Upper lobe of left lung (tissue), 6 donors: Measurements from ENCODE around the gene TBCD. TPM values are rescaled to one million over a fixed set of nuclear protein-coding genes. Genes with fewer than 3 reads are reported as not detected.

Experiments
- ATAC-seq, 2 donors: fragments of 200-7000 bp; cut with Tn5 transposase; one replicate each; pipeline ENCODE4 v1.9.1; 2022; ENCODE audit warnings: mild to moderate bottlenecking in 2 of 2, moderate library complexity in 2 of 2; ENCODE audit not compliant: low FRiP score in 2 of 2
- DNase-seq, 2 donors: peaks; one replicate each; pipeline ENCODE4 v3.0.0-alpha.2; 2019 to 2020
- H3K27ac ChIP-seq, 4 donors: fragments of 200-600 bp; sonication (generic); one replicate each; pipeline ENCODE4 v1.5.1; 2016 to 2019
- H3K27me3 ChIP-seq, 4 donors: fragments of 200-600 bp; sonication (generic); one replicate each; pipeline ENCODE4 v1.5.1; 2017 to 2019
- H3K36me3 ChIP-seq, 4 donors: fragments of 200-600 bp; sonication (generic); one replicate each; pipeline ENCODE4 v1.5.1; 2016 to 2019
- H3K4me1 ChIP-seq, 4 donors: fragments of 200-600 bp; sonication (generic); one replicate each; pipeline ENCODE4 v1.5.1; 2018 to 2019
- H3K4me3 ChIP-seq, 4 donors: fragments of 200-600 bp; sonication (generic); one replicate each; pipeline ENCODE4 v1.5.1; 2017 to 2019; ENCODE audit warnings: mild to moderate bottlenecking in 2 of 4, moderate library complexity in 1 of 4
- H3K9me3 ChIP-seq, 4 donors: fragments of 200-600 bp; sonication (generic); one replicate each; pipeline ENCODE4 v1.5.1; 2018 to 2019
- CTCF ChIP-seq, 6 experiments: fragments of 450-650 bp in 4 of 6; fragments of 200-600 bp in 2 of 6; sonication (generic) in 2 of 6; IDR thresholded peaks; one replicate each; pipeline ENCODE4 v1.5.1; 2016 to 2019; ENCODE audit warnings: antibody characterized with exemption in 6 of 6
- EP300 ChIP-seq, 4 donors: sonication (generic); formaldehyde crosslinking; IDR thresholded peaks; one replicate each; pipeline ENCODE4 v1.5.1; 2017; ENCODE audit warnings: antibody characterized with exemption in 4 of 4, control low read depth in 2 of 4
- POLR2A ChIP-seq, 4 donors: fragments of 450-650 bp; IDR thresholded peaks; one replicate each; pipeline ENCODE4 v1.5.1; 2016 to 2017; ENCODE audit warnings: antibody characterized with exemption in 4 of 4, mild to moderate bottlenecking in 2 of 4
- POLR2AphosphoS5 ChIP-seq, 2 donors: sonication (generic); formaldehyde crosslinking; IDR thresholded peaks; one replicate each; pipeline ENCODE4 v1.5.1; 2017; ENCODE audit warnings: antibody characterized with exemption in 2 of 2
- WGBS, 2 donors: methylation state at CpG; one replicate each; pipeline ENCODE4 v1.1.5; 2017 to 2018; 5-methylcytosine and 5-hydroxymethylcytosine counted together
- total RNA-seq, 6 donors: library from RNA; depleted of rRNA in 4 of 6; stranded (reverse); fragments of >200 nt in 4 of 6; gene quantifications; one replicate each; pipeline versions ENCODE4 v1.1.0 to v1.2.1, GENCODE V29; 2016 to 2021
- donor health status: DM: no; HTN: no; CAD: no; lungs with moderate emphysema.
- donor health status: DM: no; HTN: yes; CAD: no; lungs with severe emphysema.

TBCD gene
- total RNA-seq, 6 donors from 2014 or later = 71.3 to 262 (median 104) TPM

DNA sequence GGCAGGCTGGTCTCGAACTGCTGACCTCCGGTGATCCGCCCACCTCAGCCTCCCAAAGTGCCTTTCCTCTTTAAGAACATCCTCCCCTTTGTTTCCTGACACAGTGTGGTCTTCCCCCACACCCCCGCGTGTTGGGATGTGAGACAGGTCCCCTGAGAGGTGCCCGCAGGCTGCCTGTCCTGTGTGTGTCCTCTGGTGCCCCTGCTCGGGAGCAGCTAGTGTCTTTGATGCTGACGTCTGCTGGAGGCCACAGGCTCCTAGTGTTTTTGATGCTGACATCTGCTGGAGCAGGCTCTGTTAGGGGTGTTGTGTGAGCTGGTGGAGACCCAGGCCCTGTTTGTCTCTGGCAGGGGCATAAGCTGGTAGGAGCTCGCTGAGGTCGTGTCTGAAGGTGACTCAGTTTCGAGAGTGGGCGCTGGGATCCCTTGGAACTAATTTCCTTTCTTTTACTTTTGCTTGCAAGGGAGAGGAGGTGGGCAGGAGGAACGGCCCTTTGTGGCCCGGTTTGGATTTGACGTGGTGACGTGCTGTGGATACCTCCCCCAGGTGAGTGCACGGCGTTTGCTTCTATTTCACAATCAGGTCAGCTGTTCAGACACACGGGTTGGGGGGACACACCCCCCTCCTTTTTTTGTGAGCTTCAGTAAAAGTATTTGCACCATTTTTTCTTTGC, 29.4 kb upstream of the TBCD start:
- no peak overlapping the region for H3K27ac ChIP-seq
- peaks cover 5 to 69% (median 47%) of the 10 kb centered on the region in 4 donors for H3K36me3 ChIP-seq
- WGBS, 2 donors = 87 to 89% methylated on average over 18 to 19 of the region's 19 CpGs
- H3K4me1 ChIP-seq = peaks cover 6 to 9% (median 8%) of the 10 kb centered on the region in 4 donors
- H3K9me3 ChIP-seq = no peaks in the 10 kb centered on the region
- H3K27me3 ChIP-seq = no peaks in the 10 kb centered on the region
- no peak overlapping the region for H3K4me3 ChIP-seq
- no peak for TF ChIP-seq EP300 (IDR thresholded peaks at IDR 0.05)
- TF ChIP-seq POLR2AphosphoS5 (IDR thresholded peaks at IDR 0.05) = no peak
- TF ChIP-seq CTCF (IDR thresholded peaks at IDR 0.05) = no peak
- TF ChIP-seq POLR2A (IDR thresholded peaks at IDR 0.05) = no peak
- ATAC-seq (no peak), DNase-seq (no peak)

DNA sequence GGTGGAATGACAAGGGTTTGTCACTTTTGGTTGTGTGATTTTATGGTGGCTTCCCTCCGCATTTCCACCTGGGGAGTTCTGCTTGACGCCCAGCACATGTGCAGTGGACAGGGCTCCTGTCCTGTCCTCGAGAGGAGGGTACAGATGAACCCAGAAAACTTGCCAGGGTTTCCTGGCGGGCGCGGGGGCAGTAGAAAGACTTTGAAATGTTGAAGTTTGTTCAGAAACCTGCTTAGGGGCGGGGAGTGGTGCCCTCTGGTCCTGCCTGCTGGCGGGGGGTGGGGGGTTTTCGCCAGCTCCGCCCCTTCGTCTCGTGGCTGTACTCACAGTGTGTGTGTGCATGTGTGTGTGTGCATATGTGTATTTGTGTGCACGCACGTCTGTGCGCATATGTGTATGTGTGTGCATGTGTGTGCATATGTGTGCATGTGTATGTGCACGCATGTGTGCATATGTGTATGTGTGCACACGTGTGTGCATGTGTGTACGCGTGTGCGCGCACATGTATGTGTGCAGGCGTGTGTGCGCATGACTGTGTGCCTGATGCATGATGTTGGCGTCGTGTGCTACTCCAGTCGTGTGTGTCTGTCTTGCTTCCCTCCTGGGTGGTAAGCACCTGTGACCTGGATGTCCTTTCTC, 28.6 kb upstream of the TBCD start:
- H3K27ac ChIP-seq = no peak overlapping the region
- DNase-seq (no peak), ATAC-seq (no peak)
- H3K4me1 ChIP-seq = peaks cover 0 to under 1% (median under 1%) of the 10 kb centered on the region in 4 donors
- no peaks in the 10 kb centered on the region for H3K9me3 ChIP-seq
- 92 to 94% methylated on average over 26 of the region's 26 CpGs for WGBS, 2 donors
- no peaks in the 10 kb centered on the region for H3K27me3 ChIP-seq
- peaks cover 5 to 77% (median 52%) of the 10 kb centered on the region in 4 donors for H3K36me3 ChIP-seq
- H3K4me3 ChIP-seq = no peak overlapping the region
- TF ChIP-seq CTCF (IDR thresholded peaks at IDR 0.05) (no peak), EP300 (IDR thresholded peaks at IDR 0.05) (no peak), POLR2AphosphoS5 (IDR thresholded peaks at IDR 0.05) (no peak), POLR2A (IDR thresholded peaks at IDR 0.05) (no peak)

DNA sequence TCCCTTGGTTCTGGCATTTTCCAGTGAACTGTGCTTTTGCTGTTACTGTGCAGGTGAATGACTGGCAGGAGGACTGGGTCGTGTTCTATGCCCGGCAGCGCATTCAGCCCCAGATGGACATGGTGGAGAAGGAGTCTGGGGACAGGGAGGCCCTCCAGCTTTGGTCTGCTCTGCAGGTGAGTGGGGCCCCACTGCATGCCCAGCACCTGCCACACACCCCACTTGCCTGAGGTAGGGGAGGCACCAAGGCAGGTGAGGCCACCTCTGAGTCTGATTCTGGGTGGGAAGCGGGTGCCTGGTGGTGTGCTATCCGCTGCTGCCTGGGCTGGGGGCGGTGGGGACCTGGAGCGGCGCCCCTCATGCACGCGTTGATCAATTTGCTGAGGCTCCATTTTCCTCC, 25.4 kb upstream of the TBCD start:
- 92 to 100% methylated on average over 2 to 10 of the region's 10 CpGs for WGBS, 2 donors
- peaks cover 5 to 64% (median 38%) of the 10 kb centered on the region in 4 donors for H3K36me3 ChIP-seq
- no peak overlapping the region for H3K4me3 ChIP-seq
- no peak for DNase-seq
- H3K27me3 ChIP-seq = no peaks in the 10 kb centered on the region
- H3K9me3 ChIP-seq = no peaks in the 10 kb centered on the region
- no peak overlapping the region for H3K27ac ChIP-seq
- H3K4me1 ChIP-seq = no peaks in the 10 kb centered on the region
- TF ChIP-seq POLR2A (IDR thresholded peaks at IDR 0.05) (no peak), EP300 (IDR thresholded peaks at IDR 0.05) (no peak), POLR2AphosphoS5 (IDR thresholded peaks at IDR 0.05) (no peak), CTCF (IDR thresholded peaks at IDR 0.05) (no peak)
- no peak for ATAC-seq

- Histone ChIP-seq H3K27me3 (no peaks in the 10 kb centered on the region), H3K36me3 (peaks cover 5 to 43% (median 23%) of the 10 kb centered on the region in 4 donors), H3K4me1 (peaks cover 0 to 1% (median under 1%) of the 10 kb centered on the region in 4 donors), H3K9me3 (peaks cover 0 to 7% (median 0%) of the 10 kb centered on the region in 4 donors), H3K27ac (no peak overlapping the region), H3K4me3 (no peak overlapping the region)
- peak in 1 of 2 donors; percentile 25 for ATAC-seq
- DNase-seq = no peak
- no peak for TF ChIP-seq POLR2A (IDR thresholded peaks at IDR 0.05)
- WGBS, 2 donors = 89 to 91% methylated on average over 45 to 47 of the region's 48 CpGs
These were observed 22.2 kb upstream of the TBCD start for GRCh38 chr17:82729479-82730260.

GRCh38 chr17:82732118-82732743, 19.6 kb upstream of the TBCD start:
- H3K9me3 ChIP-seq = peaks cover 0 to 7% (median 0%) of the 10 kb centered on the region in 4 donors
- no peaks in the 10 kb centered on the region for H3K27me3 ChIP-seq
- H3K27ac ChIP-seq = no peak overlapping the region
- TF ChIP-seq CTCF (IDR thresholded peaks at IDR 0.05) (no peak), POLR2AphosphoS5 (IDR thresholded peaks at IDR 0.05) (no peak), EP300 (IDR thresholded peaks at IDR 0.05) (no peak), POLR2A (IDR thresholded peaks at IDR 0.05) (no peak)
- H3K36me3 ChIP-seq = peaks cover under 1 to 27% (median 10%) of the 10 kb centered on the region in 4 donors
- peaks cover 8 to 24% (median 15%) of the 10 kb centered on the region in 4 donors for H3K4me1 ChIP-seq
- 91 to 99% methylated on average over 7 to 13 of the region's 13 CpGs for WGBS, 2 donors
- no peak overlapping the region for H3K4me3 ChIP-seq
- DNase-seq (no peak), ATAC-seq (no peak)
